Dermis blood vessel endothelial cell (primary cell): Measurements from ENCODE around the gene PDZRN3. TPM values are rescaled to one million over a fixed set of nuclear protein-coding genes. Genes with fewer than 3 reads are reported as not detected.

Experiments used
- DNase-seq: peaks from one replicate; pipeline ENCODE4 v3.0.0; 2010
- total RNA-seq: library from RNA; depleted of rRNA; stranded (reverse); fragments of >200 nt; gene quantifications from 2 replicates; pipeline ENCODE4 v1.2.3, GENCODE V29; 2014

The PDZRN3 gene
- total RNA-seq, 1 donor from 2014 or later = under 0.01 TPM

- no peak for DNase-seq
Measured at GRCh38 chr3:73380735-73381532, 243.8 kb downstream of the PDZRN3 start.

GRCh38 chr3:73379465-73379864 is 245.3 kb downstream of the PDZRN3 start:
- DNase-seq = peak; percentile 13

- no peak for DNase-seq
Measured at GRCh38 chr3:73378207-73378606, 246.5 kb downstream of the PDZRN3 start.

- no peak for DNase-seq
Measured at GRCh38 chr3:73365756-73366397, 258.9 kb downstream of the PDZRN3 start.

GRCh38 chr3:73364517-73364916 is 260.2 kb downstream of the PDZRN3 start:
- no peak for DNase-seq

GRCh38 chr3:73363093-73363492 is 261.6 kb downstream of the PDZRN3 start:
- no peak for DNase-seq

GRCh38 chr3:73361591-73361990 is 263.1 kb downstream of the PDZRN3 start:
- DNase-seq = no peak

- DNase-seq = no peak
Measured at GRCh38 chr3:73353649-73354217, 271.0 kb downstream of the PDZRN3 start.

GRCh38 chr3:73352841-73353645 is 271.7 kb downstream of the PDZRN3 start:
- DNase-seq = no peak

GRCh38 chr3:73351423-73352071 is 273.2 kb downstream of the PDZRN3 start:
- no peak for DNase-seq

GRCh38 chr3:73350996-73351395 is 273.7 kb downstream of the PDZRN3 start:
- DNase-seq = no peak

- no peak for DNase-seq
Measured at GRCh38 chr3:73349657-73350056, 275.1 kb downstream of the PDZRN3 start.

- no peak for DNase-seq
Measured at GRCh38 chr3:73342077-73342476, 282.7 kb downstream of the PDZRN3 start.

GRCh38 chr3:73341272-73341935 is 283.3 kb downstream of the PDZRN3 start:
- DNase-seq = no peak

- DNase-seq = no peak
Measured at GRCh38 chr3:73332558-73332957, 292.2 kb downstream of the PDZRN3 start.
